HG02588 (cell line): ENCODE measurements around the gene GART.
A peak's percentile ranks its signal among the peaks of the same experiment; 100 is the strongest.
"Not testable (repeated sequence)": the region's sequence is repeated elsewhere in the genome, so short reads cannot be mapped to it uniquely, and the experiment has no call there.

Experiments used
- ATAC-seq: cut with Tn5 transposase; IDR thresholded peaks from one replicate; pipeline ENCODE4 v1.9.1; 2021; ENCODE audit warnings: mild to moderate bottlenecking, moderate library complexity; ENCODE audit not compliant: unreplicated experiment

GART gene

DNA sequence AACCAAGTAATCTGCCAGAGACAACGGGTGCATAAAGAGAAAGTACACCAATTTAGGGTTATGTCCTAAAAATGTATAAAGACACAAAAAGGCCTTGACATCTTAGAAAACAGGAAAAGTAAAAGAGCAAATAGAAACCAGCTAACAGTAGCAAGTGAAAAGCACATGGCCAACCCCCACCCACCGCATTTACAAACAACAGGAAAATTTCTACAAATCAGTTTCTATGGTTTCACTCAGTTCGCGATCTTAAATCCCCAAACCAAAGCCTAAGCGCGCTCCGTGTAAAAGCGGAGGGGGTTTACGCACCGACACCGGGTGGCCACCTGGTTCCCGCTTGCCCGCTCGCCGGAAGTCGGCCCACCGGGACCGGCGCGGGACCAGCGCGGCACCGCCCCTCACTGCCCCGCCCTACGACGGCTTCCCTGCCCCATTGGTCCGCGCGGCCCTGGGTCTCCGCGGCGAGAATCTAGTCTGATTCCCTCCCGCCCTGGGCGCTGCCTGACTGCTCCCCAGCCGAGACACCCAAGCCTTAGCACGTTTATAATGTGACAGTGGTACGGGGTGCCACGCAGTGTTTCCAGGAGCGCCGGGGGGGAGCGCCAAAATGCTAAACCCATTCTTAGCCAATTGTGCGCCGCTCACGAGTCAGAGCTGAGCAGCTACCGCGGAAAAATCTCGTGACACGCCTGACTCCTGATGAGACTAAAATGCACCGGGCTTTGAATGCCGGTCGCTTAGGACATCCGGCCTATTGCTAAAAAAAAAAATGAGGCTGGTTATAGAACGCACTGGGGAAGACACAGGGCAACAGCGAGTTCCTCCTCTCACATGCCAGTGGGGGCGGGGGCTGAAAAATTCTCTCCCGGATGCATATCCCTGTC is at the start of gene GART:
GART (minus strand) TSS at position 362 of the 884 bp plus-strand sequence. CDS start 2,802 bp downstream, outside the sequence.
- peak; percentile 55 for ATAC-seq

DNA sequence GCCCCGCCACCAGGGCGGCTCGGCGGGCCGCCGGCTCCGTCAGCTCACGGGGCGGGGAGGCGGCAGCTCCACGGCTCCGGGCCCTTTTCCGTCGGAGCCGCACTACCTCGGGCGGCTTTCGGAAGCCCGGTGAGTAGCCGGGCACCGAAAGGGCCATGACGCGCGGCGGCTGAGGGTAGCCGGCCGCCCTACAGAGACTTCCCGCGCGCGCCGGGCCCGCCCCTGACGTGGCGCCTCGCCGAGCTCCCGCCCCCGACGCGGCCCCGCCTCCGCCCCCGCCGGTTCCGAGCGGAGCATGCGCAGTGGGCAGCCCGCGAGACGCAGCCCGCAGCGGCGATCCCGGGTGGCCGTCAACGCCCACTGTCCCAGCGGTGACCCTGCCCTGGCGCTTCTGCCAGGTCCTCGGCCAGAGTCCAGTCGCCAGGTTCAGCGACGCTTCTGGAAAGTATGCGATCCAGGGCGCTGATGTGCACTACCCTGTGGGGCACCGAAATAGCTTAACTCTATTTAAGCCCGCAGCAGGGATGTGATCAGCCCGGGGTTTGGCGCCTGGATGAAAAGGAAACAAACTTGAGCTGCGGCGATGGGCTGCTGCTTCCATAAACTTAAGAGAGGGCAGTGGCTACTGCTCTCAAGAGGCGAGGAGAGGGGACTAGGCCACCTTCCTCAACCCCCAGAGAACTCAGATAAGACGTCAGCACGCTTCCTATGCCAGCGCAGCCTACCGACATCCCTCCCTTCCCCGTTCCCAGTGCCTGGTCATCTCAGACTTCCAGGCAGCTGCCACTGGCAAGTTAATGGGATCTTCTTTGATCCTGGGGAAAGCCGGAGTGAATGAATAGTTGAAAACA is 46.8 kb upstream of the GART start, which contains the start of gene DONSON:
DONSON (minus strand) TSS at position 200 of the 851 bp plus-strand sequence; CDS start at position 157, 43 bp downstream.
- ATAC-seq: peak; percentile 90

DNA sequence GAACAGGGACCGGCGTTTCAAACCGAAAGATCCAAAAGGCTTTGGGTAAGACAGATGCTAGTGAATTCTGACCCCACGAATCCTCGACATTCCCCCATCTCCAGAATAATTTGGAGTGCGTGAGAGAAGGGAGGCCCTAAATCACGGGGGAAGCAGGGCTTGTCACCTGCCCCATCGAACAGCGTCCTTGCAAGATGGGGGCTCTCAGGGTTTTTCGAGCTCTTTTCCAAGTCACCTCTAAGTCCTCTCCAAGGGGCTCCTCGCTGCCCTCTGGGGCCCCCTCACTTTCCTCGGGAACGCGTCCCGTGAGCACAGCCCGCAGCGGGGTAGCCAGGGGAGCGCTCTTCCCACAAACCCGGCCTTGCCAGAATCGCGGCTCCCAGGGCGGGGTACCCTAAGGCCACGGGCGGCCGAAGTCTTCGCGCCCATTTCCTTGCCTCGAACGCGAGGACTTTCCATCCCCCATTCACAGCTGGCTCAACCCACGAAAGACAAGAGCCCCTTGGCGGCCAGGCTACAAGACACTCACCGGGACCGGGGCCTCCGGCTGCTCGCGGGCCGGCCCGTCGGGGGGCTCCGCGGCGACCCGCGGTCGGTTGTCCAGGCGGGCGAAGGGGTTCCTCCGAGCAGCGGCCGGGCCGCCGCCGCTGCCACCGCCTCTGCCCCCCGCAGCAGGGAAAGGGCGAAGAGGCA is 46.0 kb upstream of the GART start:
- ATAC-seq: no peak

DNA sequence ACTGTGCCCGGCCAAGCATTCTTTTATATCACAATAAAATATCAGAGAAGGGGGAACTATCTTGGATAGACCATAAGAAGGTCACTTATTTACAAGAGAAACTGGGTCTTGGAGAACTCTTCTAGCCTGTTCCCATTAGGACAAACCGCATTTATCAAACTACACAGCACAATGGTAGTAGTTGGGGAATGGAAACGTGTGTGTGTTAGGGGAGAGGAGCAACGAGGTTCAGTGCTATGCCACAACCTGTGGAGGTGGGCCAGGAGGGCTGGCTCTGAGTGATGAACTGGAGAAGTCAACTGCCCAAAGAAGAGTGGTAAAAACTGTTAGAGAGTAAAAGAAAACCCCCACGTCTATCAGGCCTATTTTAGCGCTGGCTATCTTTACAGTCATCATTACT is 45.0 kb upstream of the GART start:
- no peak for ATAC-seq

DNA sequence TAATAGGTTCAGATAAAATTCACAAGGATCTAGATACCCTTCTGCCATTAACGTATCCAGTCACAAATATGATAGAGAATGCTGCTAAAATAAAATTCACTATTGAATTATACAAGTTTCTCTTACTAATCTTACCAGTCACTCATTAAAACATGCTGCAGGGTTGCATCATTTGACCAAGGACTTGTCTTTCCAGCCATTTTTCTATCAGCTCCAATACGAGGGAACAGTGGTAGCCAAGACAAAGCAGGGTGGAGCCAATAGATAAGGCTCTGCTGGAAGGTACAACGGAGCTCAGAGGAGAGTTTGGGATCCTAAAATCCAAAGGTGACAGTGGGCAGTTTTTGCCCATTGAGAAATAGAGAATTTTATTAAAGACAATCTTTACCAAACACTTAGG is 42.5 kb upstream of the GART start:
- ATAC-seq: no peak

DNA sequence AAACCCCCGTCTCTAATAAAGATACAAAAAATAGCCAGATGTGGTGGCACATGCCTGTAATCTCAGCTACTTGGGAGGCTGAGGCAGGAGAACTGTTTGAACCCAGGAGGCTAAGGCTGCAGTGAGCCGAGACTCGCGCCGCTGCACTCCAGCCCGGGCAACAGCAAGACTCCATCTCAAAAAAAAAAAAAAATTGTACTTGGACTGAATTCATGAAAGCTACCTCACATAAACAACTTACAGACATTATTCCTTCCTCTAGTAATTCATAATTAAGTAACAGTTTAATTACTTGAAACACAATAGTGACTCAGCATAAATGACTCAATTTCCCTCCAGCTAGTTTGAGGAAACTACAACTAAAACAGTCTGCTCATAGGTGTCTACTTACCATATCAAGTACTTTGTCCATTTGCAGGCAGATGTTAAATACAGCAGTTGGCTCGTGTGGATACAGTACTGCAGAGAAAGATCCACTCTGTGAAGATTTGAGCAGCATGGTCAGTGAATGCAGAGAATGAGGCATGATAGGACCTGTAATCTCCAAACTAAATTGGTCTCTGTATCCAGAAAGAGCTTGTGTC is 37.1 kb upstream of the GART start:
- ATAC-seq: no peak

DNA sequence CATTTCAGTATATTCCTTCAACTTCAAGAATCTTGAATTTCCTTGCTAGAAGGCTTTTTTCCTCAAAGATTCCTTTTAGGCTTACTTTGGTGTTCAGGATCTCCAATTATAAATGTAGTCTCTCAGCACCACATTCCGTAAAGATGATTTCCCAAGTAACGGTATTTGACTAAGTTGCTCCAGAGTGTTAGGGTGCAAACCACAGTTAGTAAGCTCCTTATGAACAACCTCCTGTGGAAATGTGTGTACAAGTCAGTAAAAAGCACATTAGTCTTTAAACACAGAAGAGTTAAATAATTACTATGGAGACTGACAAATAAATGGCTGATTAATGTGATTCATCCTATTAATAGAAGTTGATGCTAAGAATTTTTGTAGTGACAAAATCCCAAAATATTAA is 36.3 kb upstream of the GART start:
- no peak for ATAC-seq

DNA sequence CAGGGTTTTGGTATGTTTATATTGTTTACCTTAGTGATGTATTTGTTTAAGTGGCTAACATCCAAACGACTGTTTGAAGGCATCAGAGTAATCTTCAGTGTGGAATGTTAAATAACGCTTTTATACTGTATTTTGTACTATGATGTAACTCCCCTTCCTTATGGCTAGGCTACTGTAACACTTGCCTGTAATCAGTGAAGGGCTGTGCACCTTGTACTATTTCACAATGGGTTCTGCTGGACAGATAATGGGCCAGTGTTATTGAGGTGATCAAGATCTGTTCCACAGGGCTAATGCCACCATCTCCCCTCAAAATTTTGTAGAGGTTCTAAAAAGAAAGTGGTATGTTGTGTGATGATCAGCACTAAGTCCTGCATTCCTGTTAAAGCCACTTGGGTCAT is 34.8 kb upstream of the GART start:
- ATAC-seq: not testable (repeated sequence)

DNA sequence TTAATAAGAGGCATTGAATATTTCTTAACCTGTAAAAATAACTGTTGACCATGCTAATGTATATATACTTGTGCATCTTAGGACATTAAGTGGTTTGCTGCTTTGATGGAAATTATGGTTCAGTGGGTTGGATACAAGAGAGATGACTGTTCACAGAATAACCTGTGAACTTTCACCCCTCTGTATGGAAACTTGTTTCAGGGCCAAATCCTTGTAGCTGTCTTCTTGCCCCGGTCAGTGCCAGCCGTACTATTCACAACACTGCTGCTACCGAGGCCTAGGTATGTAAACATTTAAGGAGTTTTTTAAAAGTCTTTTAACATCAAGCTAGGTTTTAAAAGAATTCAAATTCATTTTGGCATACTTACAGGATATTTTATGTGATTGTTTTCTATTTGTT is 30.4 kb upstream of the GART start:
- no peak for ATAC-seq

DNA sequence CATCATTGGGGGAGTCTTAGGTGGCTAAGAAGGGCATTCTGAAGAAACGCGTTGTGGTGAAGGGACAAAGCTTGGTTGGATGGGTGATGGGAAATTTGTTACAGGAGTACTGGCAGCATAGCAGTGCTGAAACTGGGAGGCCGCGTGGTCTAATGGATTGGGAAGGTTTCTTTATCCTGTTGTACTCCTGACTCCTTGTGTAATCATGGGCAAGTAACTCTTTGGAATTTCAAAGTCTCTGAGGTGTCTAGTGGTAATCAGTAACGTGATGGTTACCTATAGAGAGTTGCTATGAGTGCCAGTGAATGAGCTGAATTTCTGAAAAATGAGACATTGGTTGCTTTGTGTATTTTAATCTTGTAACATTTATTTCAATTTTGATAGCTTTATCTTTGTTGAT is 28.1 kb upstream of the GART start:
- ATAC-seq: no peak

DNA sequence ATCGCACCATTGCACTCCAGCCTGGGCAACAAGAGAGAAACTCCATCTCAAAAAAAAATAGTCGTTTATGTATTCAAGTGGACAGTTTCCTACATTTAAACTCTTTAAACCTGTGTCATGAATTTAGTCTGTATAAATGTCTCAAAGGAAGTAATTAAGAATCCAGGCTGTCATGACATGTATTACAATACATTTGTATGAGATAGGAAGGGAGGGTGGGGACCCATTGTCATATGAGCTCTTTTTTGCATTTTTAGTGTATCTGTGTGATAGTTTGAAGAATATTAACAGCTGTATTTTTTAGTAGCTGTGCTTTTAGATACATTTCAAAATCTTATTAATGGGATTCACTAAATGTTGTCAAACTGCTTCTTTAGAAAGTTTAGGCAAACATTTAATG is 26.5 kb upstream of the GART start:
- no peak for ATAC-seq

DNA sequence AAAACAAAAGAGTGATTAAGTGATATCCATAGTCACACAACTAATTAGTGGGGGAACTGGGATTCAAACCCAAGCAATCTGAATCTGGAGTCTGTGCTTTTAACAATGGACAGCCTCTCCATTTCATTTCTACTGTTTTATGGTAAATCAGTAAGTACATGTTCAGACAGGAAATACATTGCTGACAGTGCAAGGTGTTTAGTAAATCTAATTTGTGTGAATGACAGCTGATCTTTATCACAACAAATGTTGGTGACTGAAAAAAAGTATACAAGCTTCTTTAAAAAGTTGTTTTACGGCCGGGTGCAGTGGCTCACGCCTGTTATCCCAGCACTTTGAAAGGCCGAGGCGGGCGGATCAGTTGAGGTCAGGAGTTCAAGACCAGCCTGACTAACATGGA is 26.0 kb upstream of the GART start:
- no peak for ATAC-seq

DNA sequence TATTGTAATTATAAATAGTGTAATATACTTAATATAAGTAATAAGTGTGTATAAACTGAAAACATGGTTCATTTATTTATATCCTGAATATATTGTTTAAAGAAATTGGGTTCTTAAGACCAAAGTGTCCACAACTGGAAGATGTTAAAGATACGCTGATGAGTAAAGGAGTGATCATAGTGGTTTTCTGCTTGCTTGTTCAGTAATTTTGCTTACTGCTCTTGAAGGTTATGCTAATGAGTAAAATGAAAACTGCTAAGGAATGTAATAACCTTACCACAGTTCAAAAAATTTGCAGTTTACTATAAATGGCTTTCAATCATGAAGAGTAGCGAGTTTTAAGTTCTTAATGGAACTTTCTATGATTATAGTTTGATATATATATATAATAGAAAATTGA is 24.6 kb upstream of the GART start:
- ATAC-seq: no peak

DNA sequence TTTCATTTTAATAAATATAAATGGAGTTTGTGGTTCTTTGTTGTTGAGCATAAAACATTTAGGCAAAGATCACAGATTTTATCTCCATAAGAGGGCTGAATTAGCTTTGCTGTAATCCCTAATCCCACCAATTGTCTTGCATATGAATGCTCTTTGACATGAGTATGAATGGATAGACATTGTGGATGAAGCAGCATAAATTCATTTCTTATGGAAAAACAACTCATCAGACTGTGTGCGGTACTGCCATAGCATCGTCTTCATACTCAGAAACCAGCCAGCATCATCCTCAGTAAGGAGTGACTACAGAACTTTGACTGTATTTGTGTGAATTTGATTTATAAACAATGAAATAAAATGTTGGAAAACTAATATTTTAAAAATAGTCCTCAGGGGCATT is 20.5 kb upstream of the GART start:
- no peak for ATAC-seq

DNA sequence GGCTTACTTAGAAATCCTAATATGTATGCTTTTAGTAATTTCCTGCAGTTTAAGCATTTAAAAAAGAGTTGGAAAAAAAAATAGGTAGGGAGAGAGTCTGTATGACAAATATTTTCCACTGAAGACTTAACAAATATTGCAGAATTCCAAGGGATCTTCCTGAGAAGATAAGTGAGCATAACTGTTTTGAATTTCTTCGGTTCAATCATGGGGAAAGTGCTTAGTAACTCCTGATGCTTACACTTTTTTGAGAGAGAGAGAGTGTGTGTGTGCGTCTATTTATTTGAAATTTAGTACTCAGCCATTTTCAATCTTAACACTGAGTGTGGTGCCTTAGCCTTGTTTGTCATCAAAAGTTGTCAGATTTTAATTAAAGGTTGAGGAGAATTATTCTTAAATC is 19.5 kb upstream of the GART start:
- no peak for ATAC-seq

DNA sequence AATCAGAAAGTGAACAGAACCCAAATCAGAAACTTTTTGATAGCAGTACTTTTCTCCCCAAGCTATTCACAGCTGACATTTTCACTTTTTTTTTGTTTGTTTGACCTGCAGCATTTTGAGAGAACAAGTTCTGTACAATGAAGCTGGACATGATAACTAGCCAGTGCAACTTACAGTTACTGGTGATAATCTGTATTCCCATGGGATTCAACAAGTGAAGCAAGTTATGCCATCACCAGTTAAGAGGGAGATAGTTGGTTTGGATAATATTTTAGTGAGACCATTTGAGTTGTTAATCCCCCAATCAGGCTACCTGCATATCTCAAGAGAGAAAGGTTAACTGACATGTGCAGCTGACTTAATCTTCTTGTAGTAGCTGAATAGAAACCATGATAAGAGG is 19.0 kb upstream of the GART start:
- no peak for ATAC-seq

DNA sequence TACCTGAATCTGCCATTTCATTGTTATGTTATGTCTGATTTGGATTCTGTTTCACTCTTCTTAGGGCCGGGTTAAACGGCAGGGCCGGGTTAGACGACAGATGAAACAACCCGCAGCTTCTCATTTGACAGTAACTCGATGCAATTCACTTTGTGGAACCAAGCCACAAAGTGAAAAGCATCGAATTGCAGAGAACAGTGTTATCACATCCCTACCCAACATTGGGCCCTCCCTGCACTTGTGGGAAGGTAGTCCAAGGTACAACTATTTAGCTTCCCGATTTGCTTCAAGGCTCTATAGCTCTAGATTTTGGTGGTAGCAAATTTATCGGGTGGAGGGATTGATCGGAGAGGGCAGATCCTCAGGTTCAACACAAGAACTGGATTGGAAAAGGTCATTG is 17.9 kb upstream of the GART start:
- ATAC-seq: no peak

DNA sequence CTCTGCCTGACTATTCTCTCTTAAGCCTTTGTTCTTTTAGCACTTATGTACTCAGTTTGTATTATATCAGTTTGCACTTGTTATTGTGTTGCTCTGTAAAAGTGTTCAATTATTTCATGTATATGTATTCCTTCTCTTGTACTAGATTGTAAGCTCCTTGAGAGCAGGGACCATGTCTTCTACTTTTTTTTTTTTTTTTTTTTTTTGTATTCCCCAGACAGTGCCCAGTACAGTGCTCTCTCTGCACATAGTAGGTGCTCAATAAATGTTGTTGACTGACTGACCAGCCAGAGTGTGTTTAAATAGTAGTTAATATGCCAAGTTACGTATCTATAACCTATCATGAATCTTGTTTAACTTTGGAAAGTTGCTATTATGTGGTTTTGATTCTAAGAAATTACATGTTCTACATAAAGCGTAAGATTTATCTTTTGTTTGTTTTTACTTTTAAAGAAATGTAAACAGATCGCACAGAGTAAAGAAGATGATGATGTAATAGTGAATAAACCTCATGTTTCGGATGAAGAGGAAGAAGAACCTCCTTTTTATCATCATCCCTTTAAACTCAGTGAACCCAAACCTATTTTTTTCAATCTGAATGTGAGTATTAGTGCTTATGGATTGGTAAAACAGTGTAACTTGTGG is 17.0 kb upstream of the GART start:
- no peak for ATAC-seq

DNA sequence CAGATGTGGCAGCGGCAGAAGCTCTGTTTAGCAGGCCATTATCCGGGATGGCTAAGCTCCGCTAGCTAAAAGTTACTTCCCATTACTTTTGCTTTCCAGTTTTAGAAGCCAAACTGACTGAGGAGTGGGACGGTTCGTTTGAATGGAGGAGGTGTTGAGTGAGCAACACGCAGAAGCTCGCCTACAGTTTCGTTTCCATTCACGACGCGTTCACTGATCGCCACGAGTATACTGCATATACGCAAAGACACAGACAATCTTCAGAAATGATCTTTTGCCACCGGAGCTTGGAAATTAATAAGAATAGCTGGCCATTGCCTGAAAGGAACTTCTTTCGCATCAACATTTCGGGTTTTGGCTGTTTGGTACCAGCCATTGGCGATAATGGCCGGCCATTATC is 15.5 kb upstream of the GART start:
- no peak for ATAC-seq

DNA sequence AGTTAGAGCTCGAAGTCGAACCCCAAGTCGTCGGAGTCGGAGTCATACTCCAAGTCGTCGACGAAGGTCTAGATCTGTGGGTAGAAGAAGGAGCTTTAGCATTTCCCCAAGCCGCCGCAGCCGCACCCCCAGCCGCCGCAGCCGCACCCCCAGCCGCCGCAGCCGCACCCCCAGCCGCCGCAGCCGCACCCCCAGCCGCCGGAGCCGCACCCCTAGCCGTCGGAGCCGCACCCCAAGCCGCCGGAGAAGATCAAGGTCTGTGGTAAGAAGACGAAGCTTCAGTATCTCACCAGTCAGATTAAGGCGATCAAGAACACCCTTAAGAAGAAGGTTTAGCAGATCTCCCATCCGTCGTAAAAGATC is 13.0 kb upstream of the GART start:
- ATAC-seq: no peak
